ENCODE data around the gene MCOLN1. TPM values are rescaled to one million over a fixed set of nuclear protein-coding genes. Genes with fewer than 3 reads are reported as not detected.

Gene MCOLN1
- total RNA-seq, 1 experiment from 2014 or later, result 16.2 TPM

DNA sequence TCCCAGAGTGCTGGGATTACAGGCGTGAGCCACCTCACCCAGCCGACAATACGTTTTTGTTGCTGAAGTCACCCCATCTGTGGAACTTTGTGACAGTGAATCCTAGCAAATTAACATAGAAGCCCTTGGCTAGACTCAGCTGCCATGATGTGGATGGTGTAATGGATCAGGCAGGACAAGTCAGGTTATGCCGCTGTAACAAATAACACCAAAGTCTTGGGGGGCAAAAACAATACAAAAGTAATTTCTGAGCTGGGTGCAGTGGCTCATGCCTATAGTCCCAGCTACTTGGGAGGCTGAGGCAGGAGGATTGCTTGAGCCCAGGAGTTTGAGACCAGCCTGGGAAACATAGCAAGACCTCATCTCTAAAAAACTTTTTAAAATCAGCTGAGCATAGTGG lies 42.4 kb downstream of the MCOLN1 start:
- intact Hi-C loops (cut with micrococcal nuclease; ENCODE audit: unreplicated experiment), result no loop called here
- H3K4me1 Mint-ChIP-seq (ENCODE audit: low read depth, unreplicated experiment), result no peaks in the 10 kb centered on the region
- H3K9me3 Mint-ChIP-seq (ENCODE audit: unreplicated experiment), result no peaks in the 10 kb centered on the region
- no peaks in the 10 kb centered on the region for H3K36me3 Mint-ChIP-seq (ENCODE audit: insufficient read depth, unreplicated experiment)
- ChIA-PET CTCF (interaction anchor here (0.6 kb wide), 1 partner anchor 211 kb away, joined by 3 read pairs; no protein-coding TSS in a partner anchor), POLR2A (no interaction called here)
- no peak overlapping the region for H3K4me3 Mint-ChIP-seq (ENCODE audit: unreplicated experiment)
- Histone ChIP-seq H3K9me3 (no peaks in the 10 kb centered on the region), H3K36me3 (ENCODE audit: control insufficient read depth, insufficient read depth, low read length) (no peaks in the 10 kb centered on the region), H3K4me1 (no peaks in the 10 kb centered on the region), H3K27me3 (replicated peaks; ENCODE audit: control insufficient read depth, insufficient read depth, low read length) (no peaks in the 10 kb centered on the region), H3K4me3 (ENCODE audit: low read depth, low read length) (no peak overlapping the region)
- TF ChIP-seq, protein P1, sequence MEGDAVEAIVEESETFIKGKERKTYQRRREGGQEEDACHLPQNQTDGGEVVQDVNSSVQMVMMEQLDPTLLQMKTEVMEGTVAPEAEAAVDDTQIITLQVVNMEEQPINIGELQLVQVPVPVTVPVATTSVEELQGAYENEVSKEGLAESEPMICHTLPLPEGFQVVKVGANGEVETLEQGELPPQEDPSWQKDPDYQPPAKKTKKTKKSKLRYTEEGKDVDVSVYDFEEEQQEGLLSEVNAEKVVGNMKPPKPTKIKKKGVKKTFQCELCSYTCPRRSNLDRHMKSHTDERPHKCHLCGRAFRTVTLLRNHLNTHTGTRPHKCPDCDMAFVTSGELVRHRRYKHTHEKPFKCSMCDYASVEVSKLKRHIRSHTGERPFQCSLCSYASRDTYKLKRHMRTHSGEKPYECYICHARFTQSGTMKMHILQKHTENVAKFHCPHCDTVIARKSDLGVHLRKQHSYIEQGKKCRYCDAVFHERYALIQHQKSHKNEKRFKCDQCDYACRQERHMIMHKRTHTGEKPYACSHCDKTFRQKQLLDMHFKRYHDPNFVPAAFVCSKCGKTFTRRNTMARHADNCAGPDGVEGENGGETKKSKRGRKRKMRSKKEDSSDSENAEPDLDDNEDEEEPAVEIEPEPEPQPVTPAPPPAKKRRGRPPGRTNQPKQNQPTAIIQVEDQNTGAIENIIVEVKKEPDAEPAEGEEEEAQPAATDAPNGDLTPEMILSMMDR (IDR thresholded peaks at IDR 0.05; ENCODE audit: insufficient read depth in 1 of 2, low read depth in 1 of 2, low read length in 1 of 2, severe bottlenecking in 1 of 2, unreplicated experiment in 1 of 2), result no peak
- DNase-seq, result no peak
- H3K27ac Mint-ChIP-seq (ENCODE audit: unreplicated experiment), result no peak overlapping the region
- no TSS peak for BruUV-seq (replicated peaks)
- H3K27me3 Mint-ChIP-seq (ENCODE audit: insufficient read depth, unreplicated experiment), result no peaks in the 10 kb centered on the region

DNA sequence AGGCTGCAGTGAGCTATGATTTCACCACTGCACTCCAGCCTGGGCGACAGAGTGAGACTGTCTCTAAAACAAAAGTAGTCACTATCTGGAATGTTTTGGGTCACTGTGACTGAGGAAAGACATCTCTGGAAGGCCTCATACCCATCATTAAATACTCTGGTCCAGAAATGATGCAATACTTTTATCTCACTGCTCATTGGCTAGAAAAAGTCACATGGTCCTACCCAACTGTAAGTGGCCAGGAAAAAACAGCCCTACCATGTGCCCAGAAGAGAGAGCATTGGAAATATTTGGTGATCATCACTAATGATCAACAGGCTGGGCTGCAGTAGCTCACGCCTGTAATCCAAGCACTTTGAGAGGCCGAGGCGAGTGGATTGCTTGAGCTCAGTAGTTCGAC lies 42.9 kb downstream of the MCOLN1 start:
- Mint-ChIP-seq H3K27me3 (ENCODE audit: insufficient read depth, unreplicated experiment) (no peaks in the 10 kb centered on the region), H3K4me3 (ENCODE audit: unreplicated experiment) (no peak overlapping the region), H3K27ac (ENCODE audit: unreplicated experiment) (no peak overlapping the region), H3K36me3 (ENCODE audit: insufficient read depth, unreplicated experiment) (no peaks in the 10 kb centered on the region), H3K9me3 (ENCODE audit: unreplicated experiment) (no peaks in the 10 kb centered on the region), H3K4me1 (ENCODE audit: low read depth, unreplicated experiment) (no peaks in the 10 kb centered on the region)
- Histone ChIP-seq H3K4me1 (no peaks in the 10 kb centered on the region), H3K4me3 (ENCODE audit: low read depth, low read length) (no peak overlapping the region), H3K9me3 (no peaks in the 10 kb centered on the region), H3K27me3 (replicated peaks; ENCODE audit: control insufficient read depth, insufficient read depth, low read length) (no peaks in the 10 kb centered on the region), H3K36me3 (ENCODE audit: control insufficient read depth, insufficient read depth, low read length) (no peaks in the 10 kb centered on the region)
- BruUV-seq (replicated peaks), result no TSS peak
- ChIA-PET POLR2A (no interaction called here), CTCF (interaction anchor here (0.6 kb wide), 1 partner anchor 211 kb away, joined by 3 read pairs; no protein-coding TSS in a partner anchor)
- intact Hi-C loops (cut with micrococcal nuclease; ENCODE audit: unreplicated experiment), result no loop called here
- no peak for DNase-seq
- TF ChIP-seq, protein P1 (IDR thresholded peaks at IDR 0.05; ENCODE audit: insufficient read depth in 1 of 2, low read depth in 1 of 2, low read length in 1 of 2, severe bottlenecking in 1 of 2, unreplicated experiment in 1 of 2), result no peak

DNA sequence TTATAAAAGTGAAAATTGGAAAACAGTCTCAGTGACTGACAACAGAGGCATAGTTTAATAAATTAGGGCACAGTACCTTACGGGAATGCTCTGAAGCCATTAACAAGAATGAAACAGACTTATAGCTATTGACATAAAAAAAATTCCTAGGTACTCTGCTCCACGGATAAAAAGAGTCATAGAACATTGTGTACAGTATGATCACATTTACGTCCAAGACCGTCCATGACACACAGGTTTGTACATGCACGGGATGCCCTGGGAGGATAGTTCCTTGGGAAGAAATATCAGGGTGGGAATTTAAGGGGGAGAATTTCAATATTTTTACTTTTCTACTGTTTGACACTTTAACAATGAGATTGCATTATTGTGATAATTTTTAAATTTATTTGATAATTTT lies 48.3 kb downstream of the MCOLN1 start:
- no TSS peak for BruUV-seq (replicated peaks)
- H3K9me3 ChIP-seq, result no peaks in the 10 kb centered on the region
- H3K27me3 ChIP-seq (replicated peaks; ENCODE audit: control insufficient read depth, insufficient read depth, low read length), result no peaks in the 10 kb centered on the region
- DNase-seq, result no peak
- TF ChIP-seq, protein P1 (IDR thresholded peaks at IDR 0.05; ENCODE audit: insufficient read depth in 1 of 2, low read depth in 1 of 2, low read length in 1 of 2, severe bottlenecking in 1 of 2, unreplicated experiment in 1 of 2), result no peak
- no peaks in the 10 kb centered on the region for H3K36me3 ChIP-seq (ENCODE audit: control insufficient read depth, insufficient read depth, low read length)
- intact Hi-C loops (cut with micrococcal nuclease; ENCODE audit: unreplicated experiment), result no loop called here
- ChIA-PET CTCF (interaction anchor here (1.1 kb wide), 1 partner anchor 110 kb away, joined by 3 read pairs; the partner anchor contains the start of gene TRAPPC5), POLR2A (no interaction called here)
- H3K27ac Mint-ChIP-seq (ENCODE audit: unreplicated experiment), result no peak overlapping the region
- no peaks in the 10 kb centered on the region for H3K4me1 Mint-ChIP-seq (ENCODE audit: low read depth, unreplicated experiment)
- peaks cover 2% of the 10 kb centered on the region for H3K27me3 Mint-ChIP-seq (ENCODE audit: insufficient read depth, unreplicated experiment)
- no peak overlapping the region for H3K4me3 ChIP-seq (ENCODE audit: low read depth, low read length)
- no peaks in the 10 kb centered on the region for H3K4me1 ChIP-seq
- H3K36me3 Mint-ChIP-seq (ENCODE audit: insufficient read depth, unreplicated experiment), result no peaks in the 10 kb centered on the region
- H3K4me3 Mint-ChIP-seq (ENCODE audit: unreplicated experiment), result no peak overlapping the region
- H3K9me3 Mint-ChIP-seq (ENCODE audit: unreplicated experiment), result no peaks in the 10 kb centered on the region

Data from Caco-2 (cell line).